ENCODE measurements around the gene TMEM174.

DNA sequence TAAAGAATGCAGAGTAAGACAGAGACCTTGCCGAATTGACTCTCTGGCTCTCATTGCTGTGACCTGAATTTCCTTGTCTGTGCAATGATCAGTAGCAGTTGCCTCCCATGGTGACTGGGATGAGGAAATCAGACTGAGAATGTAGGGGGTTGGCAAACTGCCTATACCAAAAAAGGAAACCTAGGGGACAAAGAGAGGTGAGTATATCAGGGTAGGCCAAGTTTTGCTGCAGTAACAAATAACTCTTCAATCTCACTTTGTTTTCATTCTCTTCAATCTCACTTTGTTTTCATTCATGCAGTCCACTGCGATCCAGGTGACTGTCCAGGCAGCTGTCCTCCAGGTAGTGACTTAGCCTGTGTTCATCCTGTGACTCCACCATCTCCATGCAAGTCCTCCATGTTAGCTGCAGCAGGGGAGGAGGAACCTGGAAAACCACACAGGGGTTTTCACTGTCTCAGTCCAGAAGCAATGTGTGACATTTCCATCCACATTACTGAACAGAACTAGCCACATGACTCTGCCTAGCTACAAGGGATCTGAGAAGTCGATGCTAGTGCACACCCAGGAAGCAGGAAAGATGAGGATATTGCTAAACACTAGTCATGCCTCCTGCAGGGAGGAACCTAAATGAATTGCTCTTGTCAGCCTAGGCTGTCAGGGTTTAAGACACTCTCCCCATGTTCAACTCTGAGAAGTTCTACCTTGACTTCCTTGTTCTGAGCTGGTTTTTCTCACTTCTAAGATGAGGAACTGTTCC, 26.0 kb downstream of the TMEM174 start:
- TF ChIP-seq, protein P1, sequence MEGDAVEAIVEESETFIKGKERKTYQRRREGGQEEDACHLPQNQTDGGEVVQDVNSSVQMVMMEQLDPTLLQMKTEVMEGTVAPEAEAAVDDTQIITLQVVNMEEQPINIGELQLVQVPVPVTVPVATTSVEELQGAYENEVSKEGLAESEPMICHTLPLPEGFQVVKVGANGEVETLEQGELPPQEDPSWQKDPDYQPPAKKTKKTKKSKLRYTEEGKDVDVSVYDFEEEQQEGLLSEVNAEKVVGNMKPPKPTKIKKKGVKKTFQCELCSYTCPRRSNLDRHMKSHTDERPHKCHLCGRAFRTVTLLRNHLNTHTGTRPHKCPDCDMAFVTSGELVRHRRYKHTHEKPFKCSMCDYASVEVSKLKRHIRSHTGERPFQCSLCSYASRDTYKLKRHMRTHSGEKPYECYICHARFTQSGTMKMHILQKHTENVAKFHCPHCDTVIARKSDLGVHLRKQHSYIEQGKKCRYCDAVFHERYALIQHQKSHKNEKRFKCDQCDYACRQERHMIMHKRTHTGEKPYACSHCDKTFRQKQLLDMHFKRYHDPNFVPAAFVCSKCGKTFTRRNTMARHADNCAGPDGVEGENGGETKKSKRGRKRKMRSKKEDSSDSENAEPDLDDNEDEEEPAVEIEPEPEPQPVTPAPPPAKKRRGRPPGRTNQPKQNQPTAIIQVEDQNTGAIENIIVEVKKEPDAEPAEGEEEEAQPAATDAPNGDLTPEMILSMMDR (conservative IDR thresholded peaks at IDR 0.05) = no peak
- TF ChIP-seq ZFX (IDR thresholded peaks at IDR 0.05) = no peak

All from C4-2B (cell line).